K562 (cell line): ENCODE data around the gene CYRIA. TPM values are rescaled to one million over a fixed set of nuclear protein-coding genes. Genes with fewer than 3 reads are reported as not detected.

ENCODE experiments used
- CHD1 ChIP-seq: fragments of 200-600 bp; sonication (generic); IDR thresholded peaks from one replicate; pipeline ENCODE4 v1.6.1; 2012; ENCODE audit warnings: mild to moderate bottlenecking, moderate library complexity, low read length, inconsistent platforms
- ELF1 ChIP-seq: fragments of 200-800 bp; sonication (Bioruptor generic); IDR thresholded peaks from 2 replicates; pipeline ENCODE4 v1.6.1; 2016; ENCODE audit warnings: missing genetic modification characterization, missing compliant biosample characterization
- GTF2E2 ChIP-seq: fragments of 200-800 bp; sonication (Bioruptor generic); IDR thresholded peaks from 2 replicates; pipeline ENCODE4 v1.6.1; 2016; ENCODE audit warnings: missing genetic modification characterization, missing compliant biosample characterization
- NRF1 ChIP-seq, 2 experiments: fragments of 450-650 bp; IDR thresholded peaks in 1 of 2; conservative IDR thresholded peaks in 1 of 2; 2 replicates each; pipeline ENCODE4 v1.6.1; 2014; ENCODE audit warnings: mild to moderate bottlenecking in 2 of 2
- POLR2G ChIP-seq: fragments of 200-400 bp; formaldehyde crosslinking; IDR thresholded peaks from 2 replicates; pipeline ENCODE4 v1.6.1; 2017; ENCODE audit warnings: low read depth, mild to moderate bottlenecking, antibody characterized with exemption, low read length, moderate library complexity
- PTRF ChIP-seq: fragments of 450-650 bp; IDR thresholded peaks from 2 replicates; pipeline ENCODE4 v1.6.1; 2016; ENCODE audit warnings: mild to moderate bottlenecking, missing genetic modification characterization, missing compliant biosample characterization
- XRCC5 ChIP-seq: fragments of 200-400 bp; formaldehyde crosslinking; IDR thresholded peaks from 2 replicates; pipeline ENCODE4 v1.6.1; 2017; ENCODE audit warnings: low read depth, mild to moderate bottlenecking, low read length
- ZEB2 ChIP-seq: fragments of 450-650 bp; IDR thresholded peaks from 2 replicates; pipeline ENCODE4 v1.6.1; 2016
- ZNF174 ChIP-seq: fragments of 250-450 bp; sonication (Bioruptor Pico); IDR thresholded peaks from 2 replicates; pipeline ENCODE4 v1.4.0; 2020; ENCODE audit warnings: mild to moderate bottlenecking
- ZNF217 ChIP-seq: sonication (generic); formaldehyde crosslinking; IDR thresholded peaks from 2 replicates; pipeline ENCODE4 v1.8.0; 2022; ENCODE audit warnings: mild to moderate bottlenecking, missing genetic modification reagents
- ZNF3 ChIP-seq: fragments of 250-450 bp; sonication (Bioruptor Pico); IDR thresholded peaks from 2 replicates; pipeline ENCODE4 v1.5.0; 2021; ENCODE audit warnings: mild to moderate bottlenecking, moderate library complexity
- polyA plus RNA-seq, 8 experiments: library from polyadenylated mRNA; depleted of rRNA in 4 of 8; stranded (reverse) in 5 of 8; unstranded in 3 of 8; fragments of >200 nt; fragmentation: Nextera tagmentation in 2 of 8; fragmentation: Illumina TruSeq in 1 of 8; extraction: Ambion mirVana in 2 of 8; extraction: Trizol in 1 of 8; gene quantifications; 2 replicates each; pipeline versions ENCODE4 v1.2.1 to v1.2.3, GENCODE V29; 2011 to 2014; ENCODE audit warnings: inconsistent platforms in 1 of 8, missing spikeins in 1 of 8
- total RNA-seq, 7 experiments: library from RNA; depleted of rRNA in 6 of 7; stranded (reverse); fragments of >200 nt in 6 of 7; fragmentation: Illumina TruSeq in 2 of 7; extraction: Trizol in 2 of 7; gene quantifications; 2 replicates each; pipeline versions ENCODE4 v1.2.1 to v1.2.3, GENCODE V29; 2011 to 2021; ENCODE audit warnings: low replicate concordance in 1 of 7
- TF ChIP-seq, protein P1 (sequence below), 2 experiments: IDR thresholded peaks; 2 replicates each; pipeline ENCODE4 v1.6.1; 2011; ENCODE audit warnings: borderline replicate concordance in 1 of 2, control low read depth in 1 of 2, low read depth in 1 of 2, low read length in 1 of 2, mild to moderate bottlenecking in 1 of 2, mixed read lengths in 1 of 2, moderate library complexity in 1 of 2; ENCODE audit not compliant: insufficient read depth in 1 of 2, insufficient read length in 1 of 2, poor library complexity in 1 of 2, severe bottlenecking in 1 of 2; ENCODE audit errors: extremely low read depth in 1 of 2
- TF ChIP-seq, protein P2 (sequence below), 2 experiments: fragments of 450-650 bp in 1 of 2; sonication (generic) in 1 of 2; formaldehyde crosslinking in 1 of 2; IDR thresholded peaks; 2 replicates each; pipeline versions ENCODE4 v1.7.1 to v1.9.0; 2016 to 2022; ENCODE audit warnings: inconsistent platforms in 1 of 2, mild to moderate bottlenecking in 1 of 2, missing genetic modification reagents in 1 of 2
- TF ChIP-seq, protein P3 (sequence below): fragments of 450-650 bp; formaldehyde crosslinking; IDR thresholded peaks from 2 replicates; pipeline ENCODE4 v1.4.0; 2020; ENCODE audit warnings: mild to moderate bottlenecking, mixed read lengths

Gene CYRIA
- total and polyA plus RNA-seq, 9 of the 15 experiments (the other 6 are each of a cell fraction or from before 2014, with no cell fraction given), result 0.84 to 5.6 (median 3.0) TPM

DNA sequence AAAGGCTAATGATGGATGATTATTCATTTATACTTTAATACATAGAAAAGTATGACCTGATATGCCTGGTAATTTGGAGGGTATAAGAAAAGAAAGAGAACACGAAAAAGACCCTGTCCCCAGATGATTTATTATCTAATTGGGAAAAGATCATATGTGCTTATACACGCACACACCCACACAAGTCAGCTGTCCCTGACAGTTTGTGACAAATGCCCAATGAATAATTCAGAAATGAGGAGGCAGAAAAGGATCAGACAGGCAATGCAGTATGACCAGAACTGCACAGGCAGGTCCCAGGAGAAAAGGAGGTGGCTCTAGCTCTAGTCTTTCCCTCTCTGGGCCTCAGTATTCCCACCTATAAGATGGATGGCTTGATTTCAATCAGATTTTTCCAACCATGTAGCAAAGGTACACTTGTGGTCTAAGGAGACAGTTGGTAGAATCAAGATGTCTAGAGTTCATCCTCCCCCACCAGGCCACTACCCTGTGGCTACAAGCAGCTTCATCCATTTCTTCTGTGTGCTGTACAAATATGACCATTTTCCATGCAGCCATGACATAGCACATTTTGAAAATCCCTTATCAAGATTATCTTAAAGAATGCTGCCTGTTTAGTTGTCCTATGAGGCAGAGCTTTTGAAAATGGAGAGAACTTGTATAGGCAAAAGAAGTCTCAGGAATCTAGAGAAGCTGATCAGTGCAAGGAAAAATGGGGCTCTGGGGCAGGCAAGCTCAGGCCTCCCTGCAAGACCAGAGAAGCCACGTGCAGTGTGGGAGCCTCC lies 19.7 kb downstream of the CYRIA start (continued):
- TF ChIP-seq, protein P1, sequence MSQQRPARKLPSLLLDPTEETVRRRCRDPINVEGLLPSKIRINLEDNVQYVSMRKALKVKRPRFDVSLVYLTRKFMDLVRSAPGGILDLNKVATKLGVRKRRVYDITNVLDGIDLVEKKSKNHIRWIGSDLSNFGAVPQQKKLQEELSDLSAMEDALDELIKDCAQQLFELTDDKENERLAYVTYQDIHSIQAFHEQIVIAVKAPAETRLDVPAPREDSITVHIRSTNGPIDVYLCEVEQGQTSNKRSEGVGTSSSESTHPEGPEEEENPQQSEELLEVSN (IDR thresholded peaks at IDR 0.05; ENCODE audit: borderline replicate concordance in 1 of 2, extremely low read depth in 1 of 2, insufficient read depth in 1 of 2, insufficient read length in 1 of 2, low read depth in 1 of 2, low read length in 1 of 2, poor library complexity in 1 of 2, severe bottlenecking in 1 of 2), result no peak
- TF ChIP-seq ZNF174 (CRISPR knock-in tag) (no peak), XRCC5 (no peak), PTRF (no peak), GTF2E2 (tag) (no peak), CHD1 (no peak), POLR2G (no peak), ZNF3 (CRISPR knock-in tag) (no peak), ZEB2 (no peak), NRF1 (conservative IDR thresholded peaks at IDR 0.05 in 1 of 2, IDR thresholded peaks at IDR 0.05 in 1 of 2) (no peak), ELF1 (tag) (no peak), ZNF217 (CRISPR knock-in tag) (no peak)
- TF ChIP-seq, protein P2, sequence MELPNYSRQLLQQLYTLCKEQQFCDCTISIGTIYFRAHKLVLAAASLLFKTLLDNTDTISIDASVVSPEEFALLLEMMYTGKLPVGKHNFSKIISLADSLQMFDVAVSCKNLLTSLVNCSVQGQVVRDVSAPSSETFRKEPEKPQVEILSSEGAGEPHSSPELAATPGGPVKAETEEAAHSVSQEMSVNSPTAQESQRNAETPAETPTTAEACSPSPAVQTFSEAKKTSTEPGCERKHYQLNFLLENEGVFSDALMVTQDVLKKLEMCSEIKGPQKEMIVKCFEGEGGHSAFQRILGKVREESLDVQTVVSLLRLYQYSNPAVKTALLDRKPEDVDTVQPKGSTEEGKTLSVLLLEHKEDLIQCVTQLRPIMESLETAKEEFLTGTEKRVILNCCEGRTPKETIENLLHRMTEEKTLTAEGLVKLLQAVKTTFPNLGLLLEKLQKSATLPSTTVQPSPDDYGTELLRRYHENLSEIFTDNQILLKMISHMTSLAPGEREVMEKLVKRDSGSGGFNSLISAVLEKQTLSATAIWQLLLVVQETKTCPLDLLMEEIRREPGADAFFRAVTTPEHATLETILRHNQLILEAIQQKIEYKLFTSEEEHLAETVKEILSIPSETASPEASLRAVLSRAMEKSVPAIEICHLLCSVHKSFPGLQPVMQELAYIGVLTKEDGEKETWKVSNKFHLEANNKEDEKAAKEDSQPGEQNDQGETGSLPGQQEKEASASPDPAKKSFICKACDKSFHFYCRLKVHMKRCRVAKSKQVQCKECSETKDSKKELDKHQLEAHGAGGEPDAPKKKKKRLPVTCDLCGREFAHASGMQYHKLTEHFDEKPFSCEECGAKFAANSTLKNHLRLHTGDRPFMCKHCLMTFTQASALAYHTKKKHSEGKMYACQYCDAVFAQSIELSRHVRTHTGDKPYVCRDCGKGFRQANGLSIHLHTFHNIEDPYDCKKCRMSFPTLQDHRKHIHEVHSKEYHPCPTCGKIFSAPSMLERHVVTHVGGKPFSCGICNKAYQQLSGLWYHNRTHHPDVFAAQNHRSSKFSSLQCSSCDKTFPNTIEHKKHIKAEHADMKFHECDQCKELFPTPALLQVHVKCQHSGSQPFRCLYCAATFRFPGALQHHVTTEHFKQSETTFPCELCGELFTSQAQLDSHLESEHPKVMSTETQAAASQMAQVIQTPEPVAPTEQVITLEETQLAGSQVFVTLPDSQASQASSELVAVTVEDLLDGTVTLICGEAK (IDR thresholded peaks at IDR 0.05), result no peak
- TF ChIP-seq, protein P2 (CRISPR knock-in tag; IDR thresholded peaks at IDR 0.05), result no peak
- TF ChIP-seq, protein P3, sequence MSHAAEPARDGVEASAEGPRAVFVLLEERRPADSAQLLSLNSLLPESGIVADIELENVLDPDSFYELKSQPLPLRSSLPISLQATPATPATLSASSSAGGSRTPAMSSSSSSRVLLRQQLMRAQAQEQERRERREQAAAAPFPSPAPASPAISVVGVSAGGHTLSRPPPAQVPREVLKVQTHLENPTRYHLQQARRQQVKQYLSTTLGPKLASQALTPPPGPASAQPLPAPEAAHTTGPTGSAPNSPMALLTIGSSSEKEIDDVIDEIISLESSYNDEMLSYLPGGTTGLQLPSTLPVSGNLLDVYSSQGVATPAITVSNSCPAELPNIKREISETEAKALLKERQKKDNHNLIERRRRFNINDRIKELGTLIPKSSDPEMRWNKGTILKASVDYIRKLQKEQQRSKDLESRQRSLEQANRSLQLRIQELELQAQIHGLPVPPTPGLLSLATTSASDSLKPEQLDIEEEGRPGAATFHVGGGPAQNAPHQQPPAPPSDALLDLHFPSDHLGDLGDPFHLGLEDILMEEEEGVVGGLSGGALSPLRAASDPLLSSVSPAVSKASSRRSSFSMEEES (CRISPR knock-in tag), result no peak
